ENCODE results near the gene PRSS58.

PRSS58 gene

DNA sequence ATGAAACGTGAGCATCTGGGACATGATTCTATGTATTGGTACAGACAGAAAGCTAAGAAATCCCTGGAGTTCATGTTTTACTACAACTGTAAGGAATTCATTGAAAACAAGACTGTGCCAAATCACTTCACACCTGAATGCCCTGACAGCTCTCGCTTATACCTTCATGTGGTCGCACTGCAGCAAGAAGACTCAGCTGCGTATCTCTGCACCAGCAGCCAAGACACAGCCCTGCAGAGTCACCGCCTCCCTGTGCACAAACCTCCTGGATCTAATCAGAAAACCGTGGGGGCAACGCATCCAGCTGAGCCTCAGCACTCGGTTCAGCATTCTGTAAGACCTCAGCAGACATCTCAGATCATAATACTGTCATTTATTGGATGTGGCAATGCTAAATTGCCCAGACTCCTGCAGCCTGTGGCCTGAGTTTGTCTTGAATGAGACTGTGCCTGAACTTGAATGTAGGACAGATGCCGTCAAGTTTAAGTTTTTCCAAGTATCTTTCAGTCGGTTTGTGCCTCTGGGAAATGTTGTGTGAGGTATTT, 41.5 kb upstream of the PRSS58 start:
- TF ChIP-seq, protein P1, sequence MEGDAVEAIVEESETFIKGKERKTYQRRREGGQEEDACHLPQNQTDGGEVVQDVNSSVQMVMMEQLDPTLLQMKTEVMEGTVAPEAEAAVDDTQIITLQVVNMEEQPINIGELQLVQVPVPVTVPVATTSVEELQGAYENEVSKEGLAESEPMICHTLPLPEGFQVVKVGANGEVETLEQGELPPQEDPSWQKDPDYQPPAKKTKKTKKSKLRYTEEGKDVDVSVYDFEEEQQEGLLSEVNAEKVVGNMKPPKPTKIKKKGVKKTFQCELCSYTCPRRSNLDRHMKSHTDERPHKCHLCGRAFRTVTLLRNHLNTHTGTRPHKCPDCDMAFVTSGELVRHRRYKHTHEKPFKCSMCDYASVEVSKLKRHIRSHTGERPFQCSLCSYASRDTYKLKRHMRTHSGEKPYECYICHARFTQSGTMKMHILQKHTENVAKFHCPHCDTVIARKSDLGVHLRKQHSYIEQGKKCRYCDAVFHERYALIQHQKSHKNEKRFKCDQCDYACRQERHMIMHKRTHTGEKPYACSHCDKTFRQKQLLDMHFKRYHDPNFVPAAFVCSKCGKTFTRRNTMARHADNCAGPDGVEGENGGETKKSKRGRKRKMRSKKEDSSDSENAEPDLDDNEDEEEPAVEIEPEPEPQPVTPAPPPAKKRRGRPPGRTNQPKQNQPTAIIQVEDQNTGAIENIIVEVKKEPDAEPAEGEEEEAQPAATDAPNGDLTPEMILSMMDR (IDR thresholded peaks at IDR 0.05; ENCODE audit: low read depth, low read length, missing control alignments), result no peak
- H3K4me3 ChIP-seq (replicated peaks; ENCODE audit: low read depth, low read length), result no peak overlapping the region
- no peak for DNase-seq (ENCODE audit: extremely low read depth, low read depth)

DNA sequence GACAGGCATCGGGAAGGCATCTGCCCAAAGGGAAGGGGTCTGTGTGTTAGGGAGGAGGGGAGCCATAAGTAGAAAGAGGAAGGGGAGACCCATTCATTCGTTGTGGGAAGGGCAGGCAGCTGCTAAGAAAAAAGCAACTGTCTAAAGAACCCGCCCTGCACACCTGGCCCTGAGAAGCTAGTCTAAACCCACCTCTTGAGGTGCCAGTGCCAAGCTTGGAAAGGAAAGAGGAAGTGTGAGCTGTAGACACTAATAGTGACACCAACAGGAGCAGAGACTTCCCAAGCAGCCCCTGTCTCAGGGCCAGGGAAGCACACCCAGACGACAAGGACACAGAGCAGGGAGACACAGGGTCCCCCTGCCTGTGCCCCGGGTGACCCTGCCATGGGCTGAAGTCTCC, 40.8 kb upstream of the PRSS58 start:
- no peak for DNase-seq (ENCODE audit: extremely low read depth, low read depth)

DNA sequence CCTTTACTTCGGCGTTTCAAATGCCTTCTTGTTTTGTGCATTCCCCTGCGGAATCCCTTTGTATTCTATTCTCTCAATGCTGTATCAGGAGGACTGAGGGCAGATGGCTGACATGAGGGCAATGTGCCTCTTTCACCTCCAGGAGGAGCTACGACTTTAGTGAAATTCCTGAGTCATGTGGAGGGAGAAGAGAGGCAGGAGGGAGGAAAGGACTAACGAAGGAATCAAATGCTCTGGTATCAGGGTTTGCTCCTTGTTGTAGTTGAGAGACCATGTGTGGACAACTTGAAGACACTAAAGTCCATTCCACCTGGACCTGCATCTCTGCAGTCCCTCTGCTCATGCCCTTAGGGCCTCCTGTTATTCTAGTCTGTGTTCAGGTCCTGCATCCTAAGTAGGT, 40.2 kb upstream of the PRSS58 start:
- no peak overlapping the region for H3K4me3 ChIP-seq (replicated peaks; ENCODE audit: low read depth, low read length)
- TF ChIP-seq, protein P1 (IDR thresholded peaks at IDR 0.05; ENCODE audit: low read depth, low read length, missing control alignments), result peak; percentile 4
- DNase-seq (ENCODE audit: extremely low read depth, low read depth), result no peak

More for the DNA sequence above, 40.8 kb upstream of the PRSS58 start:
- H3K4me3 ChIP-seq (replicated peaks; ENCODE audit: low read depth, low read length), result no peak overlapping the region
- TF ChIP-seq, protein P1 (IDR thresholded peaks at IDR 0.05; ENCODE audit: low read depth, low read length, missing control alignments), result no peak

DNA sequence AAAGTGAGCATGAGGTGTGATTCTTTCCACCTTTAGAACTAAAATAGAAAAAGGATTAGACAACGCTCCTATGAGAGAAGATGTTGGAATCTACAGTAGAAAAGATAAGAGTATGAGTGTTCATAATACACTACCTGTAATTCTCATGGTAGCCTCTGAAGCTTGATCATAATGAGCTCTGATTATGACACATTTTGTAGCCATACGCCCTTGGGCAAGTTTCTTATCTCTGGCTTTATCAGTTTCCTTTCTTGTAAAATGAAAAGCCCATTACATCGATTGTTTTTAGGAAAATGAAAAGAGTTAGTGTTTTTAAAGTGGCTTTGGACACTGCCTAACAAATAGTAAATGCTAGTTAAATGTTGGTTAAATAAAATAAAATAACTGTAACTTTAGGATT, 22.4 kb upstream of the PRSS58 start:
- DNase-seq (ENCODE audit: extremely low read depth, low read depth), result no peak
- TF ChIP-seq, protein P1 (IDR thresholded peaks at IDR 0.05; ENCODE audit: low read depth, low read length, missing control alignments), result no peak
- no peak overlapping the region for H3K4me3 ChIP-seq (replicated peaks; ENCODE audit: low read depth, low read length)

DNA sequence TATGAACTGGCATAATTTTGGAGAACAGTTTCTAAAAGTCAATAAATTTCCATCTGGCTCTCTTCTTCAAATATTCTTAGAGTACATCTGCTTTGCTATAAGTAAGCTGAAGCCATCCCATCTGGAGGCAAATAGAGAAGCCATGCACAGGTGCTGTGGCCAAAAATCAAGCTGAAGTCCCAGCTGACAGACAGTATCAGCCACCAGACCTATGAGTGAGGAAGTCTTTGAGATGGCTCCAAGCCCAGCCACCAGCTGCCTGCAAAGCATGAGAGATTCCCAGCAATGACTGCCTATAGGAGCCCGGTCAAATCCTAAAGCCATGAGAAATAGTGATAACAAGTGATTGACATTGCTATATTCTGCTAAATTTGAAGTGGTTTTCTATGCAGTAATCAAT, 21.7 kb upstream of the PRSS58 start:
- no peak overlapping the region for H3K4me3 ChIP-seq (replicated peaks; ENCODE audit: low read depth, low read length)
- TF ChIP-seq, protein P1 (IDR thresholded peaks at IDR 0.05; ENCODE audit: low read depth, low read length, missing control alignments), result no peak
- no peak for DNase-seq (ENCODE audit: extremely low read depth, low read depth)

DNA sequence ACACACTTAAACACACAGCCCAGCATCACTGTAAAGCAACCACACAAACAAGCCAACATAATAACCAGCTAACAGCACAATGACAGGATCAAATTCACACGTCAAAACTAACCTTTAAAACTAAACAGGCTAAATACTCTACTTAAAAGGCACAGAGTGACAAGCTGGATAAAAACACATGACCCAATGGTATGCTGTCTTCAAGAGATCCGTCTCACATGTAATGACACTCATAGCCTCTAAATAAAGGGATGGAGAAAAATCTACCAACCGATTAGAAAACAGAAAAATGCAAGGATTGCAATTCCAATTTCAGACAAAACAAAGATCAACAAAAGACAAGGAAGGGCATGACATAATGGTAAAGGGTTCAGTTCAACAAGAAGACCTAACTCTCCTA, 17.2 kb upstream of the PRSS58 start:
- H3K4me3 ChIP-seq (replicated peaks; ENCODE audit: low read depth, low read length), result no peak overlapping the region
- DNase-seq (ENCODE audit: extremely low read depth, low read depth), result no peak
- TF ChIP-seq, protein P1 (IDR thresholded peaks at IDR 0.05; ENCODE audit: low read depth, low read length, missing control alignments), result no peak

DNA sequence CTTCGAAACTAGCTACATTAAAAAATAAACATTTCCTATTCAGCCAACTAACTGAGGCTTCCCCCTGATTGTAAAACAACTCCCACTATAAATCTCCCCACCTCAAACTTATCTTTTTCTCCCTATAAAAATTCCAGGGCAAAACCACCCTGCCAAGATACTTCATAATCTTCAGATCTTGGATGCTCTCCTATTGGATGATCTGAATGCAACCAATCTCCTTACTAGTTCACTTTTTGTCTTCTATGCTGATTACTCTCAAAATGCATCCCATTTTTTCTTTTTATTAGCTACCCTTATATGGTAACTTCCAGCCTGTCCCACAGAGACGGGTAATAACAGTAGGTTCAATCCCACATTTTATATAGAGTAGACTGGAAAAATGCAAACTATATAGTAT, 15.0 kb upstream of the PRSS58 start:
- no peak for DNase-seq (ENCODE audit: extremely low read depth, low read depth)
- TF ChIP-seq, protein P1 (IDR thresholded peaks at IDR 0.05; ENCODE audit: low read depth, low read length, missing control alignments), result no peak
- H3K4me3 ChIP-seq (replicated peaks; ENCODE audit: low read depth, low read length), result no peak overlapping the region
